ENCODE results near the gene RNU5B-1. TPM values are rescaled to one million over a fixed set of nuclear protein-coding genes. Genes with fewer than 3 reads are reported as not detected.

The RNU5B-1 gene
- total and polyA plus RNA-seq, 10 donors: 24.2 to 62.3 (median 32.6) TPM; not detected in 6

- H3K4me3 ChIP-seq: no peak overlapping the region
- intact Hi-C loops (cut with DNase I; ENCODE audit: low total_unique reads): no loop called here
- 62 to 70% (median 64%) methylated on average over 5 of the region's 5 CpGs for WGBS, 5 donors
- no peaks in the 10 kb centered on the region for H3K4me1 ChIP-seq
- no peaks in the 10 kb centered on the region for H3K27me3 ChIP-seq (replicated peaks in 1 of 7)
- peak overlapping the region in 3 of 8 donors; percentile 9 to 33 (median 18) for H3K27ac ChIP-seq
- no peak for TF ChIP-seq POLR2A (IDR thresholded peaks at IDR 0.05)
- TF ChIP-seq, protein P1, sequence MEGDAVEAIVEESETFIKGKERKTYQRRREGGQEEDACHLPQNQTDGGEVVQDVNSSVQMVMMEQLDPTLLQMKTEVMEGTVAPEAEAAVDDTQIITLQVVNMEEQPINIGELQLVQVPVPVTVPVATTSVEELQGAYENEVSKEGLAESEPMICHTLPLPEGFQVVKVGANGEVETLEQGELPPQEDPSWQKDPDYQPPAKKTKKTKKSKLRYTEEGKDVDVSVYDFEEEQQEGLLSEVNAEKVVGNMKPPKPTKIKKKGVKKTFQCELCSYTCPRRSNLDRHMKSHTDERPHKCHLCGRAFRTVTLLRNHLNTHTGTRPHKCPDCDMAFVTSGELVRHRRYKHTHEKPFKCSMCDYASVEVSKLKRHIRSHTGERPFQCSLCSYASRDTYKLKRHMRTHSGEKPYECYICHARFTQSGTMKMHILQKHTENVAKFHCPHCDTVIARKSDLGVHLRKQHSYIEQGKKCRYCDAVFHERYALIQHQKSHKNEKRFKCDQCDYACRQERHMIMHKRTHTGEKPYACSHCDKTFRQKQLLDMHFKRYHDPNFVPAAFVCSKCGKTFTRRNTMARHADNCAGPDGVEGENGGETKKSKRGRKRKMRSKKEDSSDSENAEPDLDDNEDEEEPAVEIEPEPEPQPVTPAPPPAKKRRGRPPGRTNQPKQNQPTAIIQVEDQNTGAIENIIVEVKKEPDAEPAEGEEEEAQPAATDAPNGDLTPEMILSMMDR (IDR thresholded peaks at IDR 0.05 in 8 of 11, conservative IDR thresholded peaks at IDR 0.05 in 3 of 11): no peak
- no peak for TF ChIP-seq POLR2AphosphoS5 (IDR thresholded peaks at IDR 0.05)
- no peak for DNase-seq
- peaks cover 4 to 98% (median 48%) of the 10 kb centered on the region in 6 donors for H3K36me3 ChIP-seq
- H3K9me3 ChIP-seq: no peaks in the 10 kb centered on the region
These were observed 45.9 kb upstream of the RNU5B-1 start for GRCh38 chr15:65258375-65259262.

GRCh38 chr15:65259367-65259797 is 45.1 kb upstream of the RNU5B-1 start:
- TF ChIP-seq, protein P1 (IDR thresholded peaks at IDR 0.05 in 8 of 11, conservative IDR thresholded peaks at IDR 0.05 in 3 of 11): no peak
- TF ChIP-seq POLR2A (IDR thresholded peaks at IDR 0.05) (no peak), POLR2AphosphoS5 (IDR thresholded peaks at IDR 0.05) (no peak)
- Histone ChIP-seq H3K4me1 (no peaks in the 10 kb centered on the region), H3K27ac (peak overlapping the region in 2 of 8 donors; percentile 6 to 7), H3K36me3 (peaks cover 4 to 98% (median 50%) of the 10 kb centered on the region in 6 donors), H3K4me3 (no peak overlapping the region), H3K9me3 (no peaks in the 10 kb centered on the region), H3K27me3 (replicated peaks in 1 of 7) (no peaks in the 10 kb centered on the region)
- intact Hi-C loops (cut with DNase I; ENCODE audit: low total_unique reads): no loop called here
- 83 to 94% (median 91%) methylated on average over 7 of the region's 7 CpGs for WGBS, 5 donors
- no peak for DNase-seq

GRCh38 chr15:65260968-65261367 is 43.5 kb upstream of the RNU5B-1 start:
- H3K9me3 ChIP-seq: no peaks in the 10 kb centered on the region
- H3K27ac ChIP-seq: no peak overlapping the region
- H3K27me3 ChIP-seq (replicated peaks in 1 of 7): no peaks in the 10 kb centered on the region
- WGBS, 5 donors: 88 to 94% (median 92%) methylated on average over 6 of the region's 6 CpGs
- H3K4me1 ChIP-seq: no peaks in the 10 kb centered on the region
- intact Hi-C loops (cut with DNase I; ENCODE audit: low total_unique reads): no loop called here
- TF ChIP-seq POLR2AphosphoS5 (IDR thresholded peaks at IDR 0.05) (no peak), POLR2A (IDR thresholded peaks at IDR 0.05) (no peak)
- TF ChIP-seq, protein P1 (IDR thresholded peaks at IDR 0.05 in 8 of 11, conservative IDR thresholded peaks at IDR 0.05 in 3 of 11): no peak
- DNase-seq: no peak
- H3K4me3 ChIP-seq: no peak overlapping the region
- peaks cover 4 to 98% (median 58%) of the 10 kb centered on the region in 6 donors for H3K36me3 ChIP-seq

DNA sequence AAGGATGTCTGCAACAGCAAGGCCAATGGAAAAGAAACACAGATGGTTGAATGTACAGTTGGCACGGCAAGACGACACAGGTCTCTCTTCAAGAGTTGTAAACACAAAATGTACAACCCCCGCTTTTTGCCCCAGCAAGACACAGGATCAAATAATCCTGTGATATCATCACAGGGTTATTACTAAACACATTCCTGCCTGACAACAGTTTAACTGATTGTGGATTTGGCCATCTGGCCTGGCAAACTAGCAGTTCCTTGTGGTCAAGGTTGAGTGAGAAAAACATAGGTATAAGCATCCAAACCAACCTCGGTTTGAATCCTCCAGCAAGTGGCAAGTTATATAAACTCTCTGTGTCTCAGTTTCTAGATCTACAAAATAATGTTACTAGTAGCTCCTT is 41.2 kb upstream of the RNU5B-1 start:
- TF ChIP-seq POLR2AphosphoS5 (IDR thresholded peaks at IDR 0.05) (no peak), POLR2A (IDR thresholded peaks at IDR 0.05) (no peak)
- TF ChIP-seq, protein P1 (IDR thresholded peaks at IDR 0.05 in 8 of 11, conservative IDR thresholded peaks at IDR 0.05 in 3 of 11): no peak
- intact Hi-C loops (cut with DNase I; ENCODE audit: low total_unique reads): no loop called here
- DNase-seq: no peak
- H3K27ac ChIP-seq: no peak overlapping the region
- H3K4me3 ChIP-seq: no peak overlapping the region
- H3K4me1 ChIP-seq: no peaks in the 10 kb centered on the region
- 89 to 96% (median 93%) methylated on average over 4 of the region's 4 CpGs for WGBS, 5 donors
- peaks cover 4 to 92% (median 56%) of the 10 kb centered on the region in 6 donors for H3K36me3 ChIP-seq
- H3K9me3 ChIP-seq: no peaks in the 10 kb centered on the region
- H3K27me3 ChIP-seq (replicated peaks in 1 of 7): no peaks in the 10 kb centered on the region

Measured in spleen (tissue), 11 donors.